ENCODE measurements around the gene ATG13.

DNA sequence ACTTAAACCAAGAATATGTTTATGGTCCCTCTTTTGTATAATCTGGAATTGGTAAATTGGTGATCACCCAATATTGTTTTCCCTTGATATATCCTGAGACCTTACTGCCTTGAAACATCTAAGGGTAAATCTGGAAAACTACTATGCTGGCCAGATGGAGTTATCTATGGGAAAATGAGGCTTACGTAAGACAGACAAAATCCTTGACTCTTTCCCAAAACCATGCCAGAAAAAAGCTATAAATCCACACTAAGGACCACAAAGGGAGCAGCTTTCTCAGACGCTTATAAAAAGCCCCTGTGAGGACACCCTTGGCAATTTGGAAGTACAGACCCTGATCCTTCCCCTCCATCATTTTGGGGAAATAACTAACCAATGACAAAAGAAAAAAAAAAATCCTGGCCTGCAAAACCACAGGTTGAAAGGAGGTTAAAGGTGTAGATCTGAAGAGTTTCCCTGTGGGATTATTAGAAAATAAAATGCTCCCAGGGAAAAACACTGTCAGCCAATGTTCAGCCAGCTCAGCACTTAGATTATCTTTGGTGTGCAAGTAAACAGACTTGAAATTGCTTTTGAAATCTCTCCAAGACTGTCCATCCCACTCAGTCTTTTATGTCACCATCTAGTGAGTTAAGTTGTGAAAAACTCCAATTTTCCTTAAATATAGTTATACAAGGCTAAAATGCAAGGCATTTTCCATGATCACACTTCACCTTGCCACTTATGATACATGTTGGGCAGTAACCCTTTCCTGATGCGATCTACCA is 17.0 kb upstream of the ATG13 start:
- TF ChIP-seq, protein P1, sequence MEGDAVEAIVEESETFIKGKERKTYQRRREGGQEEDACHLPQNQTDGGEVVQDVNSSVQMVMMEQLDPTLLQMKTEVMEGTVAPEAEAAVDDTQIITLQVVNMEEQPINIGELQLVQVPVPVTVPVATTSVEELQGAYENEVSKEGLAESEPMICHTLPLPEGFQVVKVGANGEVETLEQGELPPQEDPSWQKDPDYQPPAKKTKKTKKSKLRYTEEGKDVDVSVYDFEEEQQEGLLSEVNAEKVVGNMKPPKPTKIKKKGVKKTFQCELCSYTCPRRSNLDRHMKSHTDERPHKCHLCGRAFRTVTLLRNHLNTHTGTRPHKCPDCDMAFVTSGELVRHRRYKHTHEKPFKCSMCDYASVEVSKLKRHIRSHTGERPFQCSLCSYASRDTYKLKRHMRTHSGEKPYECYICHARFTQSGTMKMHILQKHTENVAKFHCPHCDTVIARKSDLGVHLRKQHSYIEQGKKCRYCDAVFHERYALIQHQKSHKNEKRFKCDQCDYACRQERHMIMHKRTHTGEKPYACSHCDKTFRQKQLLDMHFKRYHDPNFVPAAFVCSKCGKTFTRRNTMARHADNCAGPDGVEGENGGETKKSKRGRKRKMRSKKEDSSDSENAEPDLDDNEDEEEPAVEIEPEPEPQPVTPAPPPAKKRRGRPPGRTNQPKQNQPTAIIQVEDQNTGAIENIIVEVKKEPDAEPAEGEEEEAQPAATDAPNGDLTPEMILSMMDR (IDR thresholded peaks at IDR 0.05) = no peak
- no peak for TF ChIP-seq POLR2A (IDR thresholded peaks at IDR 0.05)
- no peak for TF ChIP-seq EP300 (IDR thresholded peaks at IDR 0.05)

Data from ovary (tissue), 3 donors.